GM18951 (cell line): ENCODE results near the gene CYB5B.
"Not testable (repeated sequence)": the region's sequence is repeated elsewhere in the genome, so short reads cannot be mapped to it uniquely, and the experiment has no call there.

ENCODE experiments used
- POLR2A ChIP-seq: IDR thresholded peaks from 4 replicates; pipeline ENCODE4 v1.6.1; 2011; ENCODE audit warnings: mild to moderate bottlenecking; ENCODE audit not compliant: insufficient read length, insufficient read depth; ENCODE audit errors: extremely low read depth
- in situ Hi-C: fragments of 300-500 bp; cut with MboI; formaldehyde crosslinking; loops from one replicate; pipeline ENCODE4 v1.12.0; 2022; ENCODE audit warnings: low sequenced_read_pairs, mixed read lengths, inconsistent platforms; ENCODE audit not compliant: unreplicated experiment

The CYB5B gene

DNA sequence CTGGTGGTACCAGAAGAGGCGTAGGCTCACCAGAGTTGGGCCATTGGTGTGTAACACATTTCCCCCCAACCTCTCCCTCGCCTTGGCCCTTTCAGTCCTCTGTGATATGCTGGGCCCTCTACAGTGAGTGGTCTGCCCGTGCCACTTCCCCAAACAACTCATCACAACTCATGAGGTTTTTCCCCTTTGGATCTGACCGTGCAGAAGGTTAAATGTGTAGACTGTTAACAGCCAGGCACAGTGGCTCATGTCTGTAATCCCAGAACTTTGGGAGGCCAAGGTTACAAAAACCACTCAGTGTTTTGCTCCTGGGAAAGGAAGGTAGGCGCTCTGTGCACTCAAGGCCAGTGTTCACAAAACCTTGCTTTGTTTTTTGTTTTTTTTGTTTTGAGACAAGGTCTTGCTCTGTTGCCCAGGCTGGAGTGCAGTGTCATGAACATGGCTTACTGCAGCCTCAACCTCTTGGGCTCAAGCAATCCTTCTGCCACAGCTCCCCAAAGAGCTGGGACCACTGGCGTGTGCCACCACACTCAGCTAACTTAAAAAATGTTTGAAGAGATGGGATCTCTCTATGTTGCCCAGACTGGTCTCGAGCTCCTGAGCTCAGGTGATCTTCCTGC lies 11.3 kb upstream of the CYB5B start:
- TF ChIP-seq POLR2A = no peak
- in situ Hi-C loops = no loop called here

DNA sequence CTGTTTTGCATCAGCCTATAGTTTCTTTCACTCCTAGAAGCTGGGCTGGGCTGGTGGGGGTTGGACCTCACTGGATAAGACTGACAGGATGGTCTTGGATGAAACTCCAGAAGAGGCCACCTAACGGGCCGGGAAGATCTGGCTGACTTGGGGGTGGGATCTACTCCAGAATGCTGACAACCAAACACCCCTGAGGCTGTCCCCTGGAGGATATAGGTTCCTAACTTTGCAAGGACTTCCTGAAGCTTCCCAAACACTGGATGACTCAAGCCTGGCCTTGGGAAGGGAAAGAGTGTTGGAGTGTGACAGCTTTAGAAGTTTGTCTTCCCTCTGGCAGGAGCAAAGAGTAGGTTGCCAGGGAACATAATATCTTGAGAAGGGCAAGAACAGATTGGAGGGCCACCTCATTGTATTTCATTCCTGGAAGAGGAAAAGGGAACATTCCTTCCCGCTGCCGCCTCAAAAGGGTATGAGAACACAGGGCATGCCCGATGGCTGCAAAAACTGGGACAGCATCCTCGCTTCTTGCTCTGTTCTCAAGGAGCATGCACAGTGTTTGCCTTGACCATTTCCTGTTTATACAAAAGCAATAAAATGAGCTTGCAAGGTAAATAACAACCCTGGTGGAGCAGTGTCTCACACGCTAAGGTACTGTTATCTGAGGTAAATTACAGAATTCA lies 6.8 kb upstream of the CYB5B start:
- in situ Hi-C loops = no loop called here

DNA sequence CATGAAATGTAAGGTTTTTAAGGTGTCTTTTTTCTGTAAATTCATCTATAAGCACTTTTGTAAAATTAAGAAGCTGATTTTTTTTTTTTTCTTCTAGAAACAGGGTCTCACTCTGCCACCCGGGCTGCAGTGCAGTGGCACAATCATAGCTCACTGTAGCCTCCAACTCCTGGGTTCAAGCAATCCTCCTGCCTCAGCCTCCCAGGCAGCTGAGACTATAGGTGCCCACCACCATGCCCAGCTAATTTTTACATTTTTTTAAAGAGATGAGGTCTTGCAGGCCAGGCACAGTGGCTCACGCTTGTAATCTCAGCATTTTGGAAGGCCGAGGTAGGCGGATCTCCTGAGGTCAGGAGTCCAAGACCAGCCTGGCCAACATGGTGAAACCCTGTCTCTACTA lies 4.5 kb upstream of the CYB5B start:
- TF ChIP-seq POLR2A = no peak
- in situ Hi-C loops = no loop called here

More for the DNA sequence above, 6.8 kb upstream of the CYB5B start:
- TF ChIP-seq POLR2A = no peak

DNA sequence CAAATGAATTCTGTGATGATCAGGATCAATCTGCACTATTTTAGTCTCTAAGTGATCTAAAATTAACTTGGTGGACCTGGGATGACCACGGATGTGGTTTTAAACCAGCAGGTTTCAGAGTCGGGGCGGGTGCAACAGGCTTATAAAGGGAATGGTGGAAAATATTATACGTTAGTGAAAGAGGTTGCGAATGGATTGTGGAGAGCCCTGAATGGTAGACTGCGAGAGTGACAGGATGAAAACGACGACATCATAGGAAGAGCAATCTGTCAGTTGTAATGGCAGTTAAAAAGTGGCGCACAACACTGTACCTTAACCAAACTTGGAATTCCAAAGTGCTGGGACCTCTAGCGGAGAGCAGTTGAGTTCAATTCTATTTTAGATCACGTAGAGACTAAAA lies 1.2 kb upstream of the CYB5B start:
- no peak for TF ChIP-seq POLR2A
- in situ Hi-C loops = no loop called here

DNA sequence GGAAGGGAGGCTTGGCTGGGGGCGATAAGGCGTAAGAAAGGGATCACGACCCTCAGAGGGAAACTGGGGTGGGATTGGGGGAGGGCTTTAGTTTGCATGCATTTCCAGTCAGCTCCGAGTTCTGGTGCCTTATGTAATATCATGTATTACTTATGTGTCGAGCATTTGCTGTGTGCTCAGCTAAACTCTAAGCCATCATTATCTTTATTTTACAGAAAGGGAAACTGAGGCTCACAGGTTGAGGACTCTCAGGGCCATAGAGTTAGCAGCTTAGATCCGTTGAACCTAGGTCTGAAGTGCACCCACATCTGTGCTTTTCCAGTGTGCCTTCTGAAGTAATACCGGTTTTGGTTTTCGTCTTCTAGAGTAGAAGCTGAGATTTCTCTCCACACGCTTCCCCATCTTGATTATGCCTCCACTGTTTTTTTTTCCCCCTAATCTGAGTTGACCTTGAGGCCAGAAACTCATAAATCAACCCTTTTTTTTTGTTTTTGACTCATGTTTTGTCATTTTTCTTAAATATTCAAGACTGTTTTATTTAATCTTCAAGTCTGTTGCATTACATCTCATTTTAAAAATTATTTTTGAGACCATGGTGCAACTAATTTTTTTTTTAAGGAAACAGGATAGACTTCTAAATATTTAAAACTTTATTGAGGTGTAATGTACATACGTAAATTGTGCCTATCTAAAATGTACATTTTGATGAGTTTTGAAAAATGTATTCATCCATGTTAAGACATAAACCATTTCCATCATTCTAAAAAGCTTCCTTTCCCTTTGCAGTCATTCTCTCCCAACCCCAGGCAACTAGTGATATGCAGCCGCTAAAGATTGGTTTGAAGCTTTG lies 741 bp downstream of the CYB5B start:
- TF ChIP-seq POLR2A = no peak
- in situ Hi-C loops = no loop called here

DNA sequence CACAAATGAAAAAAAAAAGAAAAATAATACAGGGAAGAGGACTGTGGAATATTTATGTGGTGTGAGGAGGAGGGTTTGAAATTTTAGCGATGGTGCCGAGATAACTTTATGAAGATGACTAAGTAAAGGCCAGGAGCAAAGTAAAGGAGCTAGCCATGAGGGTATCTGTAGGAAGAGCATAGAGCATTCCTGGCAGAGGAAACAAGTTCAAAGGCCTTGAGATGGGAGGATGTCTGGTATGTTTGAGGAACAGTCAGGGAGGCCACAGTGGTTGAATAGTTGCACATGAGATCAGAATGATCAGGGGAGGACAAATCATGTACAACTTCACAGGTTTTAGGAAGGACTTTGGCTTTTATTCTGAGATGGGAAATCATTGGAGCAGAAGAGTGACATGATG lies 4.2 kb downstream of the CYB5B start:
- no peak for TF ChIP-seq POLR2A
- in situ Hi-C loops = no loop called here

DNA sequence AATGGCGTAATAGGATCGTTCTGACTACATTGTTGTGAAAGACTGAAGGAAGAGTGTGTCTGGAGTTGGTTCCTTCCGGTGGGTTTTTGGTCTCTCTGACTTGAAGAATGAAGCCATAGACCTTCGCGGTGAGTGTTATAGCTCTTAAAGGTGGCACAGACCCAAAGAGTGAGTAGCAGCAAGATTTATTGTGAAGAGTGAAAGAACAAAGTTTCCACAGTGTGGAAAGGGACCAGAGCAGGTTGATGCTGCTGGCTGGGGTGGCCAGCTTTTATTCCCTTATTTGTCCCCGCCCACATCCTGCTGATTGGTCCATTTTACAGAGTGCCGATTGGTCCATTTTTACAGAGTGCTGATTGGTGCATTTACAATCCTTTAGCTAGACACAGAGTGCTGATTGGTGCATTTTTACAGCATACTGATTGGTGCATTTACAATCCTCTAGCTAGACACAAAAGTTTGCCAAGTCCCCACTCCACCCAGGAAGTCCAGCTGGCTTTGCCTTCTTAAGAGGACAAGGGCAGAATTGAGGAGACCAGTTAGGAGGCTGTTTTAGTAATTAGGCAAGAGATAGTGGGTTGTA lies 4.7 kb downstream of the CYB5B start:
- in situ Hi-C loops = not testable (repeated sequence)

DNA sequence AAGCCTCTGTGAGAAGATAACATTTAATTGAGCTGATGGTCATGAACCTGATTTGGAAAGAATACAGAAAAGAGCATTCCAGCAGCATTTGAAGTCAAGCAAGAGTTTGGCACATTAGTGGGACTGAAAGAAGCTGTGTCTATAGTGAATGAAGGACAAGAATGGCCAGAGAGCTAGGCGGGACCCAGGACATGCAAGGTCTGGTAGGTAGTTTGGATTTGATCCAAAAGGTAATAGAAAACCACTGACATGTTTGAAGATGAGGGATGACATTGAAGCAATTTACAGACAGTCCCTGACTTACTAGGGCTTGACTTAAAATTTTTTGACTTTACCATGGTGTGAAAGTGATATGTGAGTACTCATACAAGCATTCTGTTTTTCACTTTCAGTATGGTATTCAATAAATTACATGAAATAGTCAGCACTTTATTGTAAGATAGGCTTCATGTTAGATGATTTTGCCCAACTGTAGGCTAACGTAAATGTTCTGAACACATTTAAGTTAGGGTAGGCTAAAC lies 7.6 kb downstream of the CYB5B start:
- no peak for TF ChIP-seq POLR2A
- in situ Hi-C loops = no loop called here

DNA sequence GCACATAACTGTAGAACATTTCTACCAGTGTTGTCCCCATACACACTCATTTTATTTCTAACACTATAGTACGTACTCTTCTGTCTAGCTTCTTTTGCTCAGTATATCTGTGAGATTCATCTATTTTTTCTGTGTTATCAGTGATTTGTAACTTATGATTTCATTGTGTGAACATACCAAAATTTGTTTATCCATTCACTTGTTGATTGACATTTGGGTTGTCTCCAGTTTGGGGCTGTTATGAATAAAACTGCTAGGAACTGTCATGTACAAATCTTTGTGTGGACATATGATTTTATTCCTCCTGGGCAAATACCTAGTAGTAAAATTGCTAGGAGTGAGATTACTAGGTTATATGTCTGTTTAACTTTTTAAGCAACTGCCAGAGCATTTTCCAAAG lies 9.6 kb downstream of the CYB5B start:
- TF ChIP-seq POLR2A = no peak
- in situ Hi-C loops = no loop called here

DNA sequence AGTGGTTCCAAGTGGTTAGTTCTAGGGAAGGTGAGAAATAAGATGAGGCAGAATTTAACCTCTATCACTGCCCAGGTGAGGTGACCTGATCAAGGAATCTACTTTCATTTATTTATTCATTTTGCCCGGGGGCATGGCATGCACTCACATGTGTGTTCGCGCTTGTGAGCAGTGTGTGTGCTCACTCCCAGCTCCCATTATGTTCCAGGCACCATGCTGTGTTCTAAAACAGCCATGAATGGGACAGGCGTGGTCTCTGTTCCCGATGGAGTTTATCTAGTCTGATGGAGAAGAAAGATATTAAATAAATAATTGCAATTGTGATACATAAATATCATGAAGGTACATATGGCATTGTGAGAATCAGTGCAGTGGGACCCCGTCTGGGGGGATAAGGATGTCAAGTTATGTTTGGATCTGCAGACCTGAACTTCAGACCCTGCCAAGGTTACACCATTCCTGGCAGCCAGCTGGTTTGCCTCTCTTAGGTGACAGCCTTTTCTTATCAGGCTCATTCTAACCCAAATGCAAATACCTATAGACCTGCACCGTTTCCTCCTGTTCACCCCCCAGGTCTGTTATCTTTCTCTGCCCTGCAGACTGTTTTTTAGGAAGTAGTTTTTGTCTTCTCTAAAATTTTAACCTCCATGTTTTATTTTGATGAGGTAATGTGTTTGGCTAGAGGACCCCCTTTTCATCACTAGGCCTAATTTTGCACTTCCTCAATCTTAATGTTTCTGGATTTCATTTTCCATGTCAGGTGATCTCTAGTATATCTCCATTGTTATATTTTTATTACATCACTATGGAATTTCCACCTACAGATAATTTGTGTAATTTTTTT lies 11.8 kb downstream of the CYB5B start:
- TF ChIP-seq POLR2A = no peak
- in situ Hi-C loops = no loop called here

DNA sequence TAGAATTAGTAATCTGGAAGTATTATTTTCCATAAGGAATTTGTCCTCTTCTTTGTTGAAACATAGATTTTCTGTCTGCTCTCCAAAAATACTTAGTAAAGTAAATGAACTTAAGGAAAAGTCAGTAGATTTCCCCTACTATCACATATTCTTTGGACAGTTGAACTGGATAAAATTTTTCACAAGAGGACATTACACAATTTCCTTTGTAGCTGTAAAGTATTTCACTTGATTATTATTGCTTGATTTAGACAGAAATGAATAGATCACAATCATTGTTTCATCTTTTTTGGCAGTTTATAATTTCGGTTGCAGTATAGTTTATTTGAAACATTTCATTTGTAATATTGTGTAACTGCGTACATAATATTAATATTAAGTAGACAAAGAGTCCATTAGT lies 12.5 kb downstream of the CYB5B start:
- in situ Hi-C loops = no loop called here
- TF ChIP-seq POLR2A = no peak

DNA sequence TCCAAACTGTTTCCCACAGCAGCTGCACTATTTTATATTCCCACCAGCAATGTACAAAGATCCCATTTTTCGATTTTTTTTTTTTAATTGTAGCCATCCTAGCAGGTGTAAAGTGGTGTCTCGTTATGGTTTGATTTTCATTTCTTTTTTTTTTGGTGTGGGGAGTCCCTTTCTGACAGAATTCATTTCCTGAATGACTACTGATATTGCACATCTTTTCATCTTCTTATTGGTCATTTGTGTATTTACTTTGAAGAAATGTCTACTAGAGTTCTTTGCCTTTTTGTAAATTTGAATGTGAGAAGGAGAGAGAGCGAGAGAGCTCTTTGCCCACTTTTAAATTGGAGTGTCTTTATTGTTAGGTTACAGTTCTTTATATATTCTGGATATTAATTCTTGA lies 14.0 kb downstream of the CYB5B start:
- in situ Hi-C loops = no loop called here
- TF ChIP-seq POLR2A = no peak
